Rectal smooth muscle tissue (tissue), 1 donor: ENCODE measurements around the gene MYH9.

Source experiments
- H3K27ac ChIP-seq: one replicate; pipeline ENCODE4 v1.7.0; 2013; ENCODE audit warnings: low read depth, low read length, inconsistent platforms
- H3K27me3 ChIP-seq: one replicate; pipeline ENCODE4 v1.7.0; 2013; ENCODE audit warnings: low read length; ENCODE audit not compliant: control insufficient read depth, insufficient read depth
- H3K36me3 ChIP-seq: one replicate; pipeline ENCODE4 v1.7.0; 2013; ENCODE audit warnings: low read length; ENCODE audit not compliant: control insufficient read depth, insufficient read depth
- H3K4me1 ChIP-seq: one replicate; pipeline ENCODE4 v1.7.0; 2013; ENCODE audit warnings: low read length; ENCODE audit not compliant: control insufficient read depth, insufficient read depth
- H3K4me3 ChIP-seq: one replicate; pipeline ENCODE4 v1.7.0; 2013; ENCODE audit warnings: low read length
- H3K9ac ChIP-seq: one replicate; pipeline ENCODE4 v1.7.0; 2013; ENCODE audit warnings: low read length

Gene MYH9

DNA sequence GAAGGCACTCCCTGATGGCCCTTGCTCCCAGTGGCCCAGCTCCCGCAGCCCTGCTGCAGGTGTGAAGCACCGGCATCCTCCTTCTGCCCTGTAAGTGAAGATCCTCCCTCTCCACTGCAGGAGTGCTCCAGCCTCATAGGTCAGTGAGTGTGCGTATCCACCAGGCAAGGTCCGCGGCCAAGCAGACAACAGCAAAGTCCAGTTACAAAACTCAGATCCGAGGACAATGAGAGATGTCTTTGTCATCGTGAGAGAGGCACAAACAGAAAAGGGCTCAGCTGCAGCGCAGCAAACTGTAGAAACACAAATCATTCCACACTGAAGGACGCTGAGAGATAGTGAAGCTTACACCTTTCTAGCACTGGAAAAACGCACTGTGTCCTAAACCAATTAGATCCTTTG lies 46.1 kb downstream of the MYH9 start:
- no peak overlapping the region for H3K4me3 ChIP-seq
- no peaks in the 10 kb centered on the region for H3K27me3 ChIP-seq
- peaks cover 45% of the 10 kb centered on the region for H3K36me3 ChIP-seq
- peak overlapping the region; percentile 78 for H3K27ac ChIP-seq
- H3K4me1 ChIP-seq, result peaks cover 72% of the 10 kb centered on the region
- H3K9ac ChIP-seq, result no peak overlapping the region

DNA sequence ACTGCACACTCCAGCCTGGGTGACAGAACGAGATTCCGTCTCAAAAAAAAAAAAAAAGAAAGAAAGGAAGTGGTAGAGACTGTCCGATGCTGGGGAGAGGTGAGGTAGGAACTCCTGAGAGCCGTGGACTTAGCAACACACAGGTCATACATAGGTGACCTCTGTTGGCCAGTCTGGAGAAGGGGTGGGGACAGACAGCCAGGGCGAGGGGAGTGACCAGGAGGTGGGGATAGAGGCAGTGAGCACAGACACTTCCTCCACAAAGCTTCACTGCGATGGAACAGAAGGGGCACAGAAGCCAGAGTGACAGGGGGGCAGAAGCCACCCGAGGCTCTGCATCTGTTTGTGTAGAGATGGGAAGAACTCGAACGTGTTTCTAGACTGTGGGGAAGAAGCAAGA lies 47.1 kb downstream of the MYH9 start:
- H3K4me1 ChIP-seq, result peaks cover 82% of the 10 kb centered on the region
- H3K36me3 ChIP-seq, result peaks cover 48% of the 10 kb centered on the region
- peak overlapping the region; percentile 78 for H3K27ac ChIP-seq
- no peaks in the 10 kb centered on the region for H3K27me3 ChIP-seq
- no peak overlapping the region for H3K4me3 ChIP-seq
- no peak overlapping the region for H3K9ac ChIP-seq

- peaks cover 89% of the 10 kb centered on the region for H3K4me1 ChIP-seq
- H3K4me3 ChIP-seq, result no peak overlapping the region
- peaks cover 58% of the 10 kb centered on the region for H3K36me3 ChIP-seq
- no peak overlapping the region for H3K9ac ChIP-seq
- no peaks in the 10 kb centered on the region for H3K27me3 ChIP-seq
- peak overlapping the region; percentile 78 for H3K27ac ChIP-seq
Measured at GRCh38 chr22:36339171-36340065, 48.3 kb downstream of the MYH9 start.

GRCh38 chr22:36337365-36338130 lies 50.2 kb downstream of the MYH9 start:
- peaks cover 93% of the 10 kb centered on the region for H3K4me1 ChIP-seq
- no peak overlapping the region for H3K9ac ChIP-seq
- H3K27me3 ChIP-seq, result no peaks in the 10 kb centered on the region
- H3K36me3 ChIP-seq, result peaks cover 60% of the 10 kb centered on the region
- H3K27ac ChIP-seq, result peak overlapping the region; percentile 99
- peak overlapping the region; percentile 15 for H3K4me3 ChIP-seq

GRCh38 chr22:36336246-36337182 lies 51.3 kb downstream of the MYH9 start:
- H3K27ac ChIP-seq, result peak overlapping the region; percentile 99
- H3K36me3 ChIP-seq, result peaks cover 51% of the 10 kb centered on the region
- no peak overlapping the region for H3K9ac ChIP-seq
- peaks cover 93% of the 10 kb centered on the region for H3K4me1 ChIP-seq
- no peak overlapping the region for H3K4me3 ChIP-seq
- H3K27me3 ChIP-seq, result no peaks in the 10 kb centered on the region

GRCh38 chr22:36335621-36336020 lies 52.1 kb downstream of the MYH9 start:
- peaks cover 44% of the 10 kb centered on the region for H3K36me3 ChIP-seq
- no peak overlapping the region for H3K4me3 ChIP-seq
- H3K9ac ChIP-seq, result no peak overlapping the region

GRCh38 chr22:36334821-36335603 lies 52.8 kb downstream of the MYH9 start:
- H3K4me3 ChIP-seq, result no peak overlapping the region
- peak overlapping the region; percentile 99 for H3K27ac ChIP-seq
- H3K9ac ChIP-seq, result peak overlapping the region; percentile 49
- H3K27me3 ChIP-seq, result no peaks in the 10 kb centered on the region
- peaks cover 95% of the 10 kb centered on the region for H3K4me1 ChIP-seq
- H3K36me3 ChIP-seq, result peaks cover 42% of the 10 kb centered on the region

More at GRCh38 chr22:36335621-36336020, 52.1 kb downstream of the MYH9 start:
- Histone ChIP-seq H3K4me1 (peaks cover 94% of the 10 kb centered on the region), H3K27me3 (no peaks in the 10 kb centered on the region), H3K27ac (peak overlapping the region; percentile 99)

DNA sequence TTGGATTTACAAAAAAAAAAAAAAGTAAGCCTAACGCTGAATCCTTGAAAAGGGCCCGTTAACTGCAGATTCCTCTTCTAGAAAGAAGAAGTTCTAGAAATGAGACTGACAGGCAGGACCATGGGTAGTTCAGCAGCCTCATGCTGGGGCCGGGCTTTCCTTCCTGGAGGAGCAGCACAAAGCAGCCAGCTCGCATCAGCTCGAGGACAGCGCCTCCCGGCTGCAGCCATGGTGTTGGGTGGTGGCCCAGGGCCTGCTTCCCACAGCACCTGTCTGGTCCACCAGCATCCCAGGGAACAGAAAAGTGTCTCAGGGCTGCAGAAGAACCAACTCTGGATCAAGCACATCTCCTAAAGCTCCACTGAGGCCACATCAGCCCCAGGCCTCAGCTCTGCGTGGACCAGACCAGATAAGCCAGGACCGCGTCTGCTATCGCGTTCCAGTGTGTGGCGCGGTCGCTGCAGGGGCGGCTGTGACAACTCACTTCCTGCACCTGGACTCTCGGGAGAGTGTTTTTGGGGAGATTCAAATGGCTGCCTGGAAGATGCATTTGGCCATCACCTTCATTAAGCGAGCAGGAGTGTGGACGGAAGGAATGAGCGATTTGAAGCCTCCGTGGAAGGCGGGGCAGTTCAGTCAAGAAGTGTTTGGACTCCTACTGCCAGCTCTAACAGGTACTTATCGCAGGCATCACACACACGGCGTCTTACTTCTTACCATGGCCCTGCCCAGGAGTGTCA lies 53.5 kb downstream of the MYH9 start:
- Histone ChIP-seq H3K27ac (peak overlapping the region; percentile 99), H3K4me1 (peaks cover 96% of the 10 kb centered on the region), H3K9ac (peak overlapping the region; percentile 49), H3K27me3 (no peaks in the 10 kb centered on the region), H3K4me3 (peak overlapping the region; percentile 2), H3K36me3 (peaks cover 44% of the 10 kb centered on the region)

GRCh38 chr22:36333644-36334043 lies 54.1 kb downstream of the MYH9 start:
- H3K4me3 ChIP-seq, result peak overlapping the region; percentile 43
- H3K4me1 ChIP-seq, result peaks cover 96% of the 10 kb centered on the region
- peak overlapping the region; percentile 99 for H3K27ac ChIP-seq
- no peaks in the 10 kb centered on the region for H3K27me3 ChIP-seq
- peaks cover 40% of the 10 kb centered on the region for H3K36me3 ChIP-seq
- H3K9ac ChIP-seq, result no peak overlapping the region

DNA sequence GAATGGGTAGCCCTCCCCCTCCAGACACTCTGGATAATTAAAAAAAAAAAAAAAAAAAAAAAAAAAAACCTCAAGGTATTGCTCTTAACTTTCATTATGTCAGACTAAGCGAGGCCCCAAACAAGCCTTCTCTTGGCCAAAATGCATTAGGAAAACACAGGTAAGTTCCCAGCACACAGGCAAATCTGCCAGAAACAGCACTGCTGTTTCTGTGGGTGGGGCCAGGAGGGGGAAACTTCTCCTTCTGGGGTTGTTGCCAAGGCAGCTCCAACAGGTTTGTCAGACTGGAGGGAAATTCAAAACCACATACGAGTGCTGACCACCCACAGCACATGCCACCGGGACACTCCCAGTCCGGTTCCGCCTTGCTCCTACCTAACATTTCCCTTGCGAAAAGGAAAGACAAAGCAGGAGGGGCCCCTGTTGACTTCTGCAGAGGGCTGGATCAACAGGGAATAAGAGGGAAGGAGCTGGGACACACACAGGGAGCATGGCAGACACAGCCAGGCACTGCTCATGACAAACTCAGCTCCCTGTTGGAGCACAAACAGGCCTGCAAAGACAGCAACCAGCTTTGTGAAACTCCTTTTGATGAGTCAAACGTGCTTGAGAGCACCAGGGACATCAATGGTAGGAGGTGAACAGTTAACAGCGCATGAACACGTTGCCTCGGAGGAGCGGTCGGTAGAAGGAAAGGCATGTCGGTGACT lies 55.0 kb downstream of the MYH9 start:
- H3K4me3 ChIP-seq, result peak overlapping the region; percentile 48
- peak overlapping the region; percentile 99 for H3K27ac ChIP-seq
- no peak overlapping the region for H3K9ac ChIP-seq
- H3K36me3 ChIP-seq, result peaks cover 38% of the 10 kb centered on the region
- no peaks in the 10 kb centered on the region for H3K27me3 ChIP-seq
- peaks cover 100% of the 10 kb centered on the region for H3K4me1 ChIP-seq
